ENCODE measurements around the gene FAM237A. TPM values are rescaled to one million over a fixed set of nuclear protein-coding genes. Genes with fewer than 3 reads are reported as not detected.

Gene FAM237A
- total and polyA plus RNA-seq, 7 donors, result not detected

DNA sequence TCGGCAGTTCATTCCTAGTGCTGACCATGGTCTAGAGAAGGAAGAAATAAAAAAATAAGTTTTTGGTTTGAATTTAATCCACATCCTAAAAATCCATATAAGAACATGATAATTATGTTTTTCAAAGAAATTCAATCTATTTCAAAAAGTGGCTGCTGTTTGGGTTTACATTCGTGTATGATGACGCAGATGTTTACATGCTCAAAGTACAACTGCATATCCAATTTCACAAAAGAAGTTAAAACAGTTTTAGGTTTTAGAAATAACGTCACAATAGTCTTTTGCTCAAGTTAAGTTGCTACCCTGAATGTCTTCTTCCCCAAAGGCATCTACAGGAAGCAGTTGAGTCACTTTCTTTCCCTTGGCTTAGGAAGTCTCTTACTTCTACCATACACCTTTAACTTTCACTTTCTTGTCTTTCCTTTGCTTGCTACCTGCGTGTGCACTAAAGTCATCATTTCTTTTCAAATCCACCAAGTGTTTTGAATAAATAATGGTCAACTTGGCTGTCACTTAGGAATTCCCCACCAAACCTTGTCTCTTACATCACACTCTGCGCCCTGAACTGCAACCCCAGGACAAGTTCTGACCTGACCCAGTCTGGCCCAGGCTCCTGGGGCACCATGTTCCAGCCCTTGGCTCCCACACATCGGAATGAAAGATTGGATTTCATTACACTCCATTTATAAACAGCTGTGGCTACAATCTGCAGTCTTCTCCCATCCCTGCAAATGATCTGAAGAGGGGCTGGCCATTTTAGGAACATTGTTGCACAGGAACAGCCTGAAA is 28.4 kb downstream of the FAM237A start:
- Histone ChIP-seq H3K4me3 (no peak overlapping the region), H3K27ac (no peak overlapping the region), H3K4me1 (no peaks in the 10 kb centered on the region), H3K36me3 (ENCODE audit: insufficient read depth in 1 of 2, low read depth in 1 of 2) (no peaks in the 10 kb centered on the region), H3K9me3 (no peaks in the 10 kb centered on the region), H3K27me3 (ENCODE audit: insufficient read depth in 3 of 3, low read length in 2 of 3) (peaks cover 0 to 9% (median 3%) of the 10 kb centered on the region in 3 donors)
- intact Hi-C loops (cut with DNase I), result no loop called here
- ATAC-seq (no peak), DNase-seq (no peak)
- 55 to 73% (median 67%) methylated on average over 7 of the region's 7 CpGs for WGBS, 3 donors
- TF ChIP-seq, protein P1, sequence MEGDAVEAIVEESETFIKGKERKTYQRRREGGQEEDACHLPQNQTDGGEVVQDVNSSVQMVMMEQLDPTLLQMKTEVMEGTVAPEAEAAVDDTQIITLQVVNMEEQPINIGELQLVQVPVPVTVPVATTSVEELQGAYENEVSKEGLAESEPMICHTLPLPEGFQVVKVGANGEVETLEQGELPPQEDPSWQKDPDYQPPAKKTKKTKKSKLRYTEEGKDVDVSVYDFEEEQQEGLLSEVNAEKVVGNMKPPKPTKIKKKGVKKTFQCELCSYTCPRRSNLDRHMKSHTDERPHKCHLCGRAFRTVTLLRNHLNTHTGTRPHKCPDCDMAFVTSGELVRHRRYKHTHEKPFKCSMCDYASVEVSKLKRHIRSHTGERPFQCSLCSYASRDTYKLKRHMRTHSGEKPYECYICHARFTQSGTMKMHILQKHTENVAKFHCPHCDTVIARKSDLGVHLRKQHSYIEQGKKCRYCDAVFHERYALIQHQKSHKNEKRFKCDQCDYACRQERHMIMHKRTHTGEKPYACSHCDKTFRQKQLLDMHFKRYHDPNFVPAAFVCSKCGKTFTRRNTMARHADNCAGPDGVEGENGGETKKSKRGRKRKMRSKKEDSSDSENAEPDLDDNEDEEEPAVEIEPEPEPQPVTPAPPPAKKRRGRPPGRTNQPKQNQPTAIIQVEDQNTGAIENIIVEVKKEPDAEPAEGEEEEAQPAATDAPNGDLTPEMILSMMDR (IDR thresholded peaks at IDR 0.05), result no peak

DNA sequence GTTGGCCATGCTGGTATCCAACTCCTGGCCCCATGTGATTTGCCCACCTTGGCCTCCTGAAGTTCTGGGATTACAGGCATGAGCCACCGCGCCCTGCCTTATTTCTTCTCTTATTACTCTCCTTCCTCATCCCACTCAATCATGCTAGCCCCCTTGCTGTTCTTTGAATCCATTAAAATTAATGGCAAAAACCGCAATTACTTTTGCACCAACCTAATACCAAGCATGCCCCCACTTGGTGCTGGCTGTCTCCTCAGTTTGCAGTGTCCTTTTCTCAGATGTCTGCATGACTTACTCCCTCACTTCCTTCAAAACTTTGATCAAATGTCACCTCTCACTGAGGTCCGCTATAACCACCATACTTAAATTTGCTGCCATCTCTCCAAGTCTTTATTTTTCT is 41.3 kb downstream of the FAM237A start:
- Histone ChIP-seq H3K27me3 (ENCODE audit: insufficient read depth in 3 of 3, low read length in 2 of 3) (no peaks in the 10 kb centered on the region), H3K4me3 (no peak overlapping the region), H3K36me3 (ENCODE audit: insufficient read depth in 1 of 2, low read depth in 1 of 2) (no peaks in the 10 kb centered on the region), H3K4me1 (no peaks in the 10 kb centered on the region), H3K9me3 (no peaks in the 10 kb centered on the region), H3K27ac (no peak overlapping the region)
- no peak for ATAC-seq
- intact Hi-C loops (cut with DNase I), result no loop called here
- WGBS, 3 donors, result 83 to 93% (median 87%) methylated on average over 4 of the region's 4 CpGs
- DNase-seq, result no peak
- TF ChIP-seq, protein P1 (IDR thresholded peaks at IDR 0.05), result no peak

- no peaks in the 10 kb centered on the region for H3K27me3 ChIP-seq (ENCODE audit: insufficient read depth in 3 of 3, low read length in 2 of 3)
- intact Hi-C loops (cut with DNase I), result no loop called here
- no peak for ATAC-seq
- WGBS, 3 donors, result 57 to 68% (median 61%) methylated on average over 2 of the region's 2 CpGs
- H3K4me3 ChIP-seq, result no peak overlapping the region
- H3K36me3 ChIP-seq (ENCODE audit: insufficient read depth in 1 of 2, low read depth in 1 of 2), result no peaks in the 10 kb centered on the region
- no peaks in the 10 kb centered on the region for H3K9me3 ChIP-seq
- H3K4me1 ChIP-seq, result no peaks in the 10 kb centered on the region
- H3K27ac ChIP-seq, result no peak overlapping the region
- DNase-seq, result no peak
- TF ChIP-seq, protein P1 (IDR thresholded peaks at IDR 0.05), result no peak
Measured at GRCh38 chr2:206688453-206688852, 46.2 kb downstream of the FAM237A start.

DNA sequence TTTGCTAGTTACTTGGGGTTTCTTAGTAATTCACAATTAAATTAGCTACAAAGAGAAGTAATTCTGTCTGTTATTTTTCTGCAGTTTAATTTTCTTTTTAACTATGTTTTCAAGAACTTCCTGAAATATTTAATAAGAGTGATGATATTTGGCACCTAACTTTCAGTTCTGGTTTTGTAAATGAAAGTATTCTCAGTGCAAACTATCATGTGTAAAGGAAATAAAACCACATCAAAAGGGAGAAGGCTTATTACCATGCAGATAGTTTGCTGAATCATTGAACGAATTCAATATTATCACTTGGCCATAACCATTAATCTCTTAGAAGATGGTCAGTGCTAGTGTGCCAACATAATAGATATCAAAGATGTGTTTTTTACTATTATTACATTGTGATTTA is 46.7 kb downstream of the FAM237A start:
- ATAC-seq (no peak), DNase-seq (no peak)
- intact Hi-C loops (cut with DNase I), result no loop called here
- WGBS, 3 donors, result 67 to 75% (median 69%) methylated on average over 1 of the region's 1 CpG
- Histone ChIP-seq H3K4me1 (no peaks in the 10 kb centered on the region), H3K27me3 (ENCODE audit: insufficient read depth in 3 of 3, low read length in 2 of 3) (no peaks in the 10 kb centered on the region), H3K9me3 (no peaks in the 10 kb centered on the region), H3K4me3 (no peak overlapping the region), H3K27ac (no peak overlapping the region), H3K36me3 (ENCODE audit: insufficient read depth in 1 of 2, low read depth in 1 of 2) (no peaks in the 10 kb centered on the region)
- TF ChIP-seq, protein P1 (IDR thresholded peaks at IDR 0.05), result no peak

- WGBS, 3 donors, result 73 to 80% (median 76%) methylated on average over 7 of the region's 7 CpGs
- H3K36me3 ChIP-seq (ENCODE audit: insufficient read depth in 1 of 2, low read depth in 1 of 2), result no peaks in the 10 kb centered on the region
- H3K27ac ChIP-seq, result no peak overlapping the region
- no peak for ATAC-seq
- no peak overlapping the region for H3K4me3 ChIP-seq
- no peak for DNase-seq
- intact Hi-C loops (cut with DNase I), result loop anchor here (2.0 to 10.0 kb wide), 3 partner anchors 782 to 1372 kb away; no protein-coding TSS in a partner anchor
- H3K27me3 ChIP-seq (ENCODE audit: insufficient read depth in 3 of 3, low read length in 2 of 3), result no peaks in the 10 kb centered on the region
- TF ChIP-seq, protein P1 (IDR thresholded peaks at IDR 0.05), result no peak
- H3K4me1 ChIP-seq, result no peaks in the 10 kb centered on the region
- no peaks in the 10 kb centered on the region for H3K9me3 ChIP-seq
Measured at GRCh38 chr2:206692971-206693370, 50.7 kb downstream of the FAM237A start.
